Activated T-helper 1 cell treated with anti-CD3 and anti-CD28 coated beads, Interleukin-12 subunit alpha, Interleukin-12 subunit beta, Interleukin-2, Interleukin-4 antibody, amounts not matched to agents 30 ng/mL and 10 ng/mL and 1 ng/mL, durations not matched to agents 14 hours and 24 hours and 36 hours (primary cell): ENCODE results near the gene AGAP1. TPM values are rescaled to one million over a fixed set of nuclear protein-coding genes. Genes with fewer than 3 reads are reported as not detected.
"Not testable (repeated sequence)": the region's sequence is repeated elsewhere in the genome, so short reads cannot be mapped to it uniquely, and the experiment has no call there.

ENCODE experiments used
- DNase-seq: peaks from one replicate; pipeline ENCODE4 v3.0.0; 2021; ENCODE audit warnings: low spot score
- H3K27ac Mint-ChIP-seq: one replicate; pipeline ENCODE4 v1.8.0; 2021; ENCODE audit warnings: mild to moderate bottlenecking, mixed read lengths
- H3K27me3 Mint-ChIP-seq: one replicate; pipeline ENCODE4 v1.8.0; 2022; ENCODE audit warnings: mild to moderate bottlenecking, moderate library complexity, mixed read lengths; ENCODE audit not compliant: insufficient read depth
- H3K36me3 Mint-ChIP-seq: one replicate; pipeline ENCODE4 v1.8.0; 2021; ENCODE audit warnings: low read depth, mixed read lengths
- H3K4me1 Mint-ChIP-seq: one replicate; pipeline ENCODE4 v1.8.0; 2021; ENCODE audit warnings: low read depth, mixed read lengths
- H3K4me3 Mint-ChIP-seq: one replicate; pipeline ENCODE4 v1.8.0; 2021; ENCODE audit warnings: mild to moderate bottlenecking, moderate library complexity, mixed read lengths
- H3K9me3 Mint-ChIP-seq: one replicate; pipeline ENCODE4 v1.8.0; 2021; ENCODE audit warnings: mixed read lengths
- intact Hi-C: fragments of 100-400 bp; cut with micrococcal nuclease; formaldehyde crosslinking; loops from one replicate; pipeline ENCODE4 v1.15.1; 2024
- total RNA-seq: library from RNA; stranded (reverse); gene quantifications from 2 replicates; pipeline ENCODE4 v1.2.3, GENCODE V29; 2022

AGAP1 gene
- total RNA-seq, 1 donor from 2014 or later, result 2.0 TPM

- H3K27ac Mint-ChIP-seq, intact Hi-C loops, H3K36me3 Mint-ChIP-seq, DNase-seq, H3K4me3 Mint-ChIP-seq, H3K9me3 Mint-ChIP-seq, H3K4me1 Mint-ChIP-seq: not testable (repeated sequence)
- peaks cover 19% of the 10 kb centered on the region for H3K27me3 Mint-ChIP-seq
Observed at GRCh38 chr2:235947055-235947454, 453.2 kb downstream of the AGAP1 start.

GRCh38 chr2:235949567-235950472 is 456.0 kb downstream of the AGAP1 start:
- Mint-ChIP-seq H3K4me3 (no peak overlapping the region), H3K4me1 (peaks cover 11% of the 10 kb centered on the region)
- intact Hi-C loops, result no loop called here

GRCh38 chr2:235950473-235950809 is 456.6 kb downstream of the AGAP1 start:
- Mint-ChIP-seq H3K9me3 (no peaks in the 10 kb centered on the region), H3K27ac (no peak overlapping the region), H3K27me3 (peaks cover 17% of the 10 kb centered on the region), H3K36me3 (no peaks in the 10 kb centered on the region), H3K4me1 (peaks cover 11% of the 10 kb centered on the region), H3K4me3 (no peak overlapping the region)
- intact Hi-C loops, result no loop called here
- DNase-seq, result no peak

More at GRCh38 chr2:235949567-235950472, 456.0 kb downstream of the AGAP1 start:
- no peak overlapping the region for H3K27ac Mint-ChIP-seq
- H3K9me3 Mint-ChIP-seq, result no peaks in the 10 kb centered on the region
- H3K27me3 Mint-ChIP-seq, result peaks cover 17% of the 10 kb centered on the region
- no peaks in the 10 kb centered on the region for H3K36me3 Mint-ChIP-seq
- no peak for DNase-seq

DNA sequence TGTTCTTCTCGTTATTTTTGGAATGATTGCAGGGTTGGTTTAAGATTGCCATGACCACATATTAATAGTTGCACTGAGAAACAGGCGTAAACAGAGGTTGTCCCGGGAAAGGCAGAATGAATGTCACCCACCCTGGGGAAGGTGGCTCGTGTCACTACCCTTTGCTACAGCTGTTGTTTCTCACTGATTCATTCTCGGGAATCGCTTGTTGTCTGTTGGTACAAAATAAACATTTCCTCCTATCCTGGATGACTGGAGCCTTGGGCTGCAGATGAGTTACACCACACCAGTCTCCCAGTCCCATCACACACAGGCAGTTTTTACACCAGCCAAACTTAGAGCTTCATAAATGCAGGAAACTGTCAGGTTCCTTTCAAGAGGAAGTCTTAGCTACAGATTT is 457.6 kb downstream of the AGAP1 start:
- no peak for DNase-seq
- no peak overlapping the region for H3K27ac Mint-ChIP-seq

GRCh38 chr2:235951982-235952381 is 458.1 kb downstream of the AGAP1 start:
- Mint-ChIP-seq H3K36me3 (no peaks in the 10 kb centered on the region), H3K27me3 (peaks cover 19% of the 10 kb centered on the region), H3K4me3 (no peak overlapping the region), H3K27ac (no peak overlapping the region), H3K4me1 (peaks cover 11% of the 10 kb centered on the region), H3K9me3 (no peaks in the 10 kb centered on the region)
- intact Hi-C loops, result no loop called here
- DNase-seq, result peak; percentile 31

More for the DNA sequence above, 457.6 kb downstream of the AGAP1 start:
- H3K4me1 Mint-ChIP-seq, result peaks cover 11% of the 10 kb centered on the region
- peaks cover 19% of the 10 kb centered on the region for H3K27me3 Mint-ChIP-seq
- no peaks in the 10 kb centered on the region for H3K36me3 Mint-ChIP-seq
- H3K9me3 Mint-ChIP-seq, result no peaks in the 10 kb centered on the region
- intact Hi-C loops, result no loop called here
- no peak overlapping the region for H3K4me3 Mint-ChIP-seq

DNA sequence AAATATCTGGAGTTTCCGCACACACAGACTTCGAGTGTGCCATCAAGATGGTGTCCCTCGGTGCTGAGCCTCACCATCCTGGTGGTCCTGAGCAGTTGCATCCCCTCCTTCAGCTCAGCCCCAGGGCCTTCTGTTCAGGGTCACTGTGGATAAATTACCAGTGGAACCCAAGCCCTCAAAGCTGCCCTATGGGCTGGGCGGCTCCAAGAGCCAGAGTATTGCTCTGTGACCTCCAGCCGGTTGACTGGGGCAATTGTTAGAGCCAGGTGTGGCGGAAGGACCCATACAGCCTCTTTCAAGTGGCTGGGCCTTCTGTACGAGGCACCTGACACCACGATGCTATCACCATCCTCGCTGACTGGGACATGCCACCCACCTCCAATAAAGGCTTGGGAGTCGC is 458.9 kb downstream of the AGAP1 start:
- intact Hi-C loops, result no loop called here
- H3K27me3 Mint-ChIP-seq, result peaks cover 19% of the 10 kb centered on the region
- H3K4me3 Mint-ChIP-seq, result no peak overlapping the region
- no peak for DNase-seq
- H3K36me3 Mint-ChIP-seq, result no peaks in the 10 kb centered on the region
- no peaks in the 10 kb centered on the region for H3K9me3 Mint-ChIP-seq
- H3K4me1 Mint-ChIP-seq, result peaks cover 11% of the 10 kb centered on the region
- H3K27ac Mint-ChIP-seq, result no peak overlapping the region

GRCh38 chr2:235954281-235954680 is 460.4 kb downstream of the AGAP1 start:
- Mint-ChIP-seq H3K4me1 (peaks cover 11% of the 10 kb centered on the region), H3K36me3 (no peaks in the 10 kb centered on the region)

DNA sequence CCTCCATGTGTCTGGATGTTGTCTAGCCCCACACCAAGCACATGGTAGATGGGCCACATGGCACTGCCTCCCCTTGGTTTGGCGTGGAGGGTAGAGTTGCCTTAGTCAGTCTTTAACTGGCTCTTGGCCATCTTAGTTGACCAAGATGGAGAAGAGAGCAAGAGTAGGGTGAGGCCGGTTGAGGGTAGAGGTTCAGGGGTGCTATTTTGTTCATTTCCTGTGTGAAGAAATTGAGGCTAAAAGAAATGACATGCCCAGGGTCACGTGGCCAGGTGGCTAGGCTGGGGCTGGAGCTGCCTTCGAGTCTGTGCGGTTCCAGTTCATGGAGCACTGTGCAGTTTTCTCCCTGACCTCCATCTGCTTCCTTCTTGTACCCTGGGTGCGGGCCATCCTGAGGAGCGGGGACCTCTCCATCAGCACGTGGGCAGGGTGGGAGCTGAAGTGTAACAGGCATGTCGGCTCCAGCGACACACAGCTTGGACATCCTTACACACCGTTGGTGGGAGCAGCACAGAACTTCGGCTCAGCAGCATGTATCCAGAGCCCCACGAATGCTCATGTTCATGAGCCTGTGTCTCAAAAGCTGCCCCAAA is 461.1 kb downstream of the AGAP1 start:
- Mint-ChIP-seq H3K9me3 (no peaks in the 10 kb centered on the region), H3K36me3 (no peaks in the 10 kb centered on the region), H3K4me3 (no peak overlapping the region), H3K27ac (no peak overlapping the region), H3K27me3 (peaks cover 10% of the 10 kb centered on the region), H3K4me1 (peaks cover 11% of the 10 kb centered on the region)
- DNase-seq, result no peak
- intact Hi-C loops, result no loop called here

More at GRCh38 chr2:235954281-235954680, 460.4 kb downstream of the AGAP1 start:
- Mint-ChIP-seq H3K27ac (no peak overlapping the region), H3K9me3 (no peaks in the 10 kb centered on the region), H3K27me3 (peaks cover 17% of the 10 kb centered on the region), H3K4me3 (no peak overlapping the region)
- no peak for DNase-seq
- intact Hi-C loops, result no loop called here

- Mint-ChIP-seq H3K36me3 (no peaks in the 10 kb centered on the region), H3K27me3 (peaks cover 6% of the 10 kb centered on the region), H3K9me3 (no peaks in the 10 kb centered on the region), H3K27ac (no peak overlapping the region), H3K4me1 (peaks cover 11% of the 10 kb centered on the region), H3K4me3 (no peak overlapping the region)
- intact Hi-C loops, result no loop called here
- DNase-seq, result no peak
Observed at GRCh38 chr2:235955664-235956063, 461.8 kb downstream of the AGAP1 start.

GRCh38 chr2:235956281-235956970 is 462.6 kb downstream of the AGAP1 start:
- no peak for DNase-seq
- H3K4me1 Mint-ChIP-seq, result peaks cover 8% of the 10 kb centered on the region
- intact Hi-C loops, result no loop called here
- H3K36me3 Mint-ChIP-seq, result no peaks in the 10 kb centered on the region
- H3K4me3 Mint-ChIP-seq, result no peak overlapping the region
- H3K9me3 Mint-ChIP-seq, result no peaks in the 10 kb centered on the region
- H3K27me3 Mint-ChIP-seq, result peaks cover 6% of the 10 kb centered on the region
- no peak overlapping the region for H3K27ac Mint-ChIP-seq

DNA sequence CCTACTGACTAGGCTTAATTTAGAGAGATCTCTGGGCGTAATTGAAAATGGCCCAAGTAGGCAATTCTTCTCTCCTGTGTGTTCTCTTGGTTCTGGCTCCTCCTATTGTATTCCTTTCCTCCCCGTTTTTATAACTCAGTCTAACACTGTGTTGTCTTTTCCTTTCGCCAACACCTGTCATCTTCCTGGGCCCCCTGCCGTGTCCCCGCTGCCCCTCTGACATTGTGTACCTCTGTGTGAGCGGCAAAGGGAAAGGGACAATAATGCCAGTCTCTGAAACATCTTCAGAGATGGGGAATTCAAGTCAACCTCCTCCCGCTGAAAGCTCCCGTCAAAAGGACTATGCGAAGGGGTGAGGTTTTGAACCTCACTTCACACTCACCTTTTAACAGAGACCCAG is 463.4 kb downstream of the AGAP1 start:
- no peak overlapping the region for H3K27ac Mint-ChIP-seq
- no peaks in the 10 kb centered on the region for H3K9me3 Mint-ChIP-seq
- no peak for DNase-seq
- intact Hi-C loops, result no loop called here
- no peak overlapping the region for H3K4me3 Mint-ChIP-seq
- no peaks in the 10 kb centered on the region for H3K36me3 Mint-ChIP-seq
- H3K4me1 Mint-ChIP-seq, result no peaks in the 10 kb centered on the region
- H3K27me3 Mint-ChIP-seq, result peaks cover 2% of the 10 kb centered on the region

DNA sequence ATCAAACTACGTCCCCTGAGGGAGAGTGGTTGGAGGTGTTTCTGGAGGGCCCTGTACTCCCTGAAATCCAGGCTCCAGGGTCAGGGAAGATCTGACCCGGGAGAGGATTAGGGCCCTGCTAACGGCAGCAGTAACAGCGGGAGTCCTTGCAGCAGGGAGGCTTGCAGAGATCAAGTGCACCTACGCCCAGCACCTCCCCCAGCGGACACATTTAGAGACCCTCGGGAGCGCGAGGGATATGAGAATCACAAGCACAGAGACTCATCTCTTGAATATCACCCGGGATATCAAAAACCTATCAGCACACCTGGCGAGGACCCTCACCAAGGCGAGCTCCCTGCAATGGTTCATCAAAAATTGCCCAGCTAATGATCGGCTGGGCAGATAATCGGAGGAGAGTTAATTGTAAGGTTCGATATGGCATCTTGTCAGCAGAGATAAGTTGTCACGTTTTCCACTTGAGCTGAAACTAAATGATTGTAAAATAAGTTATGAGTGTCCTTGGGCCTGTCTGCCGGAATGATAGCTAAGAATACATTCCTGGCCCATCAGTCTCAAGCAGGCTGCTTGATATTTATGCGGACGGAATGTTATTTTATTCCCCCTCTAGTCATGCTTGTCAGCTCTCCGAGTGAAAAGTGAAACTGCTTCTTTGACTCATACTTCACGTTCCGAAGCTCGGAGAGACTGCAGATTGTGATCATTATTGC is 464.5 kb downstream of the AGAP1 start:
- H3K36me3 Mint-ChIP-seq, result no peaks in the 10 kb centered on the region
- peaks cover 2% of the 10 kb centered on the region for H3K27me3 Mint-ChIP-seq
- H3K27ac Mint-ChIP-seq, result no peak overlapping the region
- intact Hi-C loops, result no loop called here
- H3K4me1 Mint-ChIP-seq, result no peaks in the 10 kb centered on the region
- no peaks in the 10 kb centered on the region for H3K9me3 Mint-ChIP-seq
- no peak for DNase-seq
- no peak overlapping the region for H3K4me3 Mint-ChIP-seq
